GM19043 (cell line): ENCODE results near the gene BIRC5.
"Not testable (repeated sequence)": the region's sequence is repeated elsewhere in the genome, so short reads cannot be mapped to it uniquely, and the experiment has no call there.

ENCODE experiments used
- ATAC-seq: cut with Tn5 transposase; IDR thresholded peaks from one replicate; pipeline ENCODE4 v1.9.1; 2021; ENCODE audit warnings: low read depth; ENCODE audit not compliant: unreplicated experiment

The BIRC5 gene

GRCh38 chr17:78214016-78214705, at the start of gene BIRC5:
BIRC5 (plus strand) TSS chr17:78214253; CDS start chr17:78214317, 64 bp downstream.
- ATAC-seq, result peak; percentile 84

GRCh38 chr17:78164748-78165607, 49.1 kb upstream of the BIRC5 start:
- ATAC-seq, result no peak

- ATAC-seq, result no peak
These were observed 47.6 kb upstream of the BIRC5 start for GRCh38 chr17:78166416-78166815.

- peak; percentile 56 for ATAC-seq
These were observed 45.7 kb upstream of the BIRC5 start, which contains the start of gene SYNGR2 for GRCh38 chr17:78168242-78168902. SYNGR2 (plus strand) TSS chr17:78168581; CDS start chr17:78168617, 36 bp downstream.

GRCh38 chr17:78168903-78169793, 44.9 kb upstream of the BIRC5 start:
- peak; percentile 20 for ATAC-seq

GRCh38 chr17:78170692-78171590, 43.1 kb upstream of the BIRC5 start:
- ATAC-seq, result no peak

GRCh38 chr17:78171591-78172248, 42.3 kb upstream of the BIRC5 start:
- not testable (repeated sequence) for ATAC-seq

- no peak for ATAC-seq
These were observed 41.6 kb upstream of the BIRC5 start for GRCh38 chr17:78172249-78173051.

- ATAC-seq, result no peak
These were observed 40.8 kb upstream of the BIRC5 start for GRCh38 chr17:78173097-78173715.

GRCh38 chr17:78174346-78174869, 39.6 kb upstream of the BIRC5 start:
- no peak for ATAC-seq

- ATAC-seq, result no peak
These were observed 39.0 kb upstream of the BIRC5 start for GRCh38 chr17:78174870-78175642.

GRCh38 chr17:78175643-78175981, 38.4 kb upstream of the BIRC5 start:
- no peak for ATAC-seq

GRCh38 chr17:78176548-78177025, 37.5 kb upstream of the BIRC5 start:
- ATAC-seq, result no peak

GRCh38 chr17:78179372-78179771, 34.7 kb upstream of the BIRC5 start:
- no peak for ATAC-seq

- ATAC-seq, result no peak
These were observed 34.0 kb upstream of the BIRC5 start for GRCh38 chr17:78180083-78180482.

- ATAC-seq, result no peak
These were observed 33.5 kb upstream of the BIRC5 start for GRCh38 chr17:78180508-78180907.
